ENCODE measurements around the gene NAB1.
"Not testable (repeated sequence)": the region's sequence is repeated elsewhere in the genome, so short reads cannot be mapped to it uniquely, and the experiment has no call there.

NAB1 gene

DNA sequence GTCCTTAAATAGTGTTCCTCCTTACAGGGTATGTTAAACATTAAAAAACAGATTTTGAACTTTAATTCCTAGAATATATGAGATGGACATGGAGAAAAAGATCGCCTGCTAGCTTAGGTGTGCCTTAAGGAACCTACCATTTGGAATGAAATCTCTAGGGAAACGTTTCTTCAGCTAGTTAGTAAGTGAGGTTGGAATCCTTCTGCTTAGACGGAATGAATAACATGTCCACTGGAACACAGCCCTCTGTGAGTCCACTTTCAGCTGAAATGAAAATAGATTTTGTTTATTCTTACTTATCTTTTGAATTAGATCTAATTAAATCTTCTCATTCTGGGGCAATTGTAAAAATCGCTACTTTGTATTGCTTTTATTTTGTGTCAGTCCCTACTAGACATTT, 28.4 kb downstream of the NAB1 start:
- no peak for DNase-seq

DNA sequence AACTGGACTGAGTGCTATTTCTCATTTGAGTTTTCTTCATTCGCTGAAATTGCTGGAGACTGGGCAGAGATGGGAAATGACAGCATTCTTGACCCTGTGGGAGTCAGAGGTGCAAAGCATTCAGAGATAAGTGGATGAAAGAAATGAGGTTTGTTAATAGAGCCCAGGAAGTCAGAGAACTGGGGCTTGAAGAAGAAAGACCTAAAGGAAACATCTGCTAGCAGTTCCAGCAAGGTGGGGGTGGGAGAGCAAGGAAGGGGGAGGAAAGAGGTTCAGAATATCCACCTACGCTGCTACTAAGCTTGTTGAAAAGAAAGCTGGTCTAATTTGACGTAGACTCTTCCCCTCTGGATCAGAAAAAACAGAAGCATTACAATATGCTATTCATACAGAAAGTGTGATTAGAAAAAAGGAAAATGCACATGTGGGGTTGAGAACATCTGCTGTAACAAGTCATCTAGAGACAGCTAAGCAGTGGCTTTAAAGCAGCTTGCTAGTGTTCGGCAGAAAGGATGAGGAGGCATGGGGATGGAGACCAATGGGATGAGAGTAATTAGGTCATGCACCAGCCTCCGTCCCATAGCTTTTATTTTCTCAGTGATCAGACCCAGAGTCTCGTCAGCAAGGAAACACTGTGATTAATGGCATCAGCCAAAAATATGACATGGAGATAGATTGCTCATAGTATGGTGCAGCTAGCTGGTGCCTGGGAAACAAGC, 29.7 kb downstream of the NAB1 start:
- no peak for DNase-seq

DNA sequence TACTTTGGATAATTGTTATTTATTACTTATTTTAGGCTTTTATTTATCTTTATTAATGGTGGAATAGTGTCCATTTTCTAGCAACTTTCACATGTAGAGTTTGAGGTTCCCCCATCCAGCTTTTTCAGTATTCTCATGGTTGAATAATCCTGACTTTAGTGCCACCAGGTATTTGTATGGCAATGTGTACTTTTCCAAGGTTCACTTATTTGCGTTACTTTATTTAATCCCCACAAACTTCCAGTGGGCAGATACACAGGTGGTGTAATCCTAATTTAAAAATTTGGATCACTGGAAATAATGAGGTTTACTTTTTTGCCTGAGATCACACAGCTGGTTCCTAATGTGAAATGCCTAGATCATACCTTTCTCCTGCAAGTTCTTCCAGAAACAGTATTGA, 30.5 kb downstream of the NAB1 start:
- DNase-seq: no peak

DNA sequence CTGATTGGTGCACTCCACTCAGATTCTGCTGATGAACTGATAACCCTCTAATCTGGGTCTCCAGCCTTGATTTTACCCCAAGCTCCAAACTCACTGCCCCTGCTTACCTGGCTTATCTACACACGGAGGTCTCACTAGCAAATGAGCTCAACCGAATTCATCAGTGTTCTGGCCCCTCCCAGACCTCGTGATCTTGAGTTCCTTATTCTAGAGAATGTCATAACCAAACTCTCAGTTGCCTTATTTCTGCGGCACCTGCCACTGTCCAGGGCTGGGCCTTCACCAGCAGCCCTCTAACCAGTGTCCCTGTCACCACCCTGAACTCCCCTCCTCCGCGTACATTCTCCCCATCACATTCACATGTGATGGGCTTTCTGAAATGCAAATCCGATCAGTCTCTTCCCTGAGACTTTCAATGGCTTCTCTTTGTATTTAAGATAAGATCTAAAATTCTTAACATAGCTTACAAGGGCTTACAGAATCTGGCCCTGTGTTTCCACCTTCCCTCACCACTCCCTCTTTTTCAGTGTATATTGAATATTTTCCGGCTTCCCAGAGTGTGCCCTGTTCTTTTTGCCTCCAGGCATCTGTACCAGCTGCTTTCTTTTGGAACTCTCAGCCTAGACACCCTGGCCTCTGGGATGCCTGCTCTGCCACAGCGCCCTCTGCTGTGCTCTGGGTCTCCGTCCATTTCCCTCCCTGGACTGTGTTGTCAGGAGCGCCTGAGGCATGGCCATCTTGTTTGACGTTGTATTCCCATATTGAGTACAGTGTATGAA, 31.1 kb downstream of the NAB1 start:
- peak; percentile 32 for DNase-seq

DNA sequence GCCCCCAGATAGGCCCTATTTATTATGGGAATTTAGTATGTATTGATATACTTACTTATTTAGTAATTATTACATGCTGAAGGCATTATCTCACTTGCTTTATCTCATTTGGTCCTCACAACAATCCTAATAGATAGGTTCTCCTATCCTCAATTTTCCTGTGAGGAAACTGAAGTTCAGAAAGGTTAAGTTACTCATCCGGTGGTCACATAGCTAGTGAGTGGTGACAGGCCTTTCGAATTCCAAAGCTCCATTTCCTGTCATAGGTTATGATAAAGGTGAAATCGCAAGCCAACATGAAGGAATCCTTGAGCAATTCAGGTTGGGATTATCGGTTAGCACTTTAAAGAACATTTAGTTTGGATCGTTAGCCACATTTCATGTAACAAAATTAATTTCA, 33.3 kb downstream of the NAB1 start:
- no peak for DNase-seq

DNA sequence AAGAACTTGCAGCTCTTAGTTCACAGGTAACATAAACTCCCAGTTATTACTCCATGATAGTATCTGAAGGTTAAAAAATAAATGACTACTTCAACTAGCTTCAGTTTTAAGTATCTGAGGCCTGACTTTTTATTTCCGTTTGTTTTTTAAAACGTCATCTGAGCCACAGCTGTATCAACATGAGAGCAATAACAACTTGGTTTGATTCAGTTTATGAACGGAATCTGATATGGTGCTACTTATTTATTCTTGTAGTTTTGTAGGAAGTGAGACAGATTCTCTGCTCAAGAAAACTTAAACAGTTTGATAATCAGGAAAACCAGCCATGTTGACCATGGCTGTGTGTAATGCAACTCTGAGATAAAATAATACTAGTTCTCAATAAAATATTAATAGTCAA, 34.9 kb downstream of the NAB1 start:
- DNase-seq: no peak

DNA sequence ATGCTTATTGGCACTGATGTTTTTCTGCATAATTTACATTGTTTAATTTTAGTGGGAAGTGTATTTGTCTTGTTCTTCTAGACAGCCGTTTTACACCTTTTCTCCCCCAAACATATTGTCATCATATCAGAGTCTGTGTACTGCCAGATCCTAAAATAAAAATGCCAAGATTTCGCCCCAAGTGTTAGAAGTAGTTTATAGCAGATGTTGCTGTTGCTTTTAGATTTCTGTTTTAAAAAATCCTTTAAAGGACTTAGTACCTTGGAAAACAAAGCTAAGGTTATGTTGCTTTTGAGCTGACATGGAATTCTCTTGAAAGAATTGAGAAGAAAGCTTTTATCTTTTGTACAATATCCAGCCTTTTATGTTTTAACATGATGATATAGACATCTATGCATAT, 36.0 kb downstream of the NAB1 start:
- DNase-seq: no peak

DNA sequence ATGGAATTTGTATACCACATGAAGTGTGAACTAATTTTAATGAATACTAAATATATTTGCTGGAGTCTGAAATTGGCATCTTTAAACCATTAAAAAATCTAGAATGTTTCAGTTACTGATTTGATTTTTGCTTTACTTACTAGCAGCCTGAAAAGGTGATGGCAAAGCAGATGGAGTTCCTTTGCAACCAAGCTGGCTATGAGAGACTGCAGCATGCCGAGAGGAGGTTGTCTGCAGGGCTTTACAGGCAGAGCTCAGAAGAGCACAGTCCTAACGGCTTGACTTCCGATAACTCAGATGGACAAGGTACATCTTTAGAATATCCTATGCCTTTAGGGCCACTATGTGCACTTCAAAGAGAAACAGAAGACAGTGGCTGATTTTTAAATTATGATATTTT, 36.5 kb downstream of the NAB1 start:
- no peak for DNase-seq

DNA sequence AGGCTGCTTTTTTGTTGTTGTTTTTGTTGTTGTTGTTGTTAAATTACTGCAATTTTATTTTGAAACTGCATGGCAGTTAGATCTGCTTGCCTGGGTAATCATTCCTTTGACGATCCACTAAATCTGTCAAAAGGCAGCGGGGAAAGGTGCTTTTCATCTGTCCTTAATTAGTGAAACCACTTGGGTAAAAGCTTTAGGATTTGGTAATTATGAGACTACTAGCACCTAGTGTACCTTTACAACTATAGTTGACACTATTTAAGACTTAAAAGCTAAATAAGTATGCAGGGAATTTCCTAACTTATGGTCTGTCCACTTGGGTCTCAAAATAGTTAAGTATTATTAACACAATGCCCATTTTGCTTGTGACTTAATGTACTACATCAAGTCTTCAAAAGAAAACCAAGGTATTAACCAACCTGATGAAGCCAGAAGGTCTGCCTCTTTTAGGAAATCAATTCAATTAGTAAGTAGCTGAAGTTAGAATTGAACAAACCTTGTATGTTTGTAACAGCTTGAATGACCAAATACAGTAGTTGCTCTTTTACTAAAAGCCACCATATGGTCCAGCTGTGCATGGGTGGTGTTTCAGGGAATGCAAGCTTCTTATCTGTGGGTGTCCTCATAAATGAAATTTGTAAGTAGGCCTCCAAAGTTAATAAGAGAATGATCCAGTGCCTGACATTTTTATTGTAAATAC, 44.8 kb downstream of the NAB1 start:
- no peak for DNase-seq

DNA sequence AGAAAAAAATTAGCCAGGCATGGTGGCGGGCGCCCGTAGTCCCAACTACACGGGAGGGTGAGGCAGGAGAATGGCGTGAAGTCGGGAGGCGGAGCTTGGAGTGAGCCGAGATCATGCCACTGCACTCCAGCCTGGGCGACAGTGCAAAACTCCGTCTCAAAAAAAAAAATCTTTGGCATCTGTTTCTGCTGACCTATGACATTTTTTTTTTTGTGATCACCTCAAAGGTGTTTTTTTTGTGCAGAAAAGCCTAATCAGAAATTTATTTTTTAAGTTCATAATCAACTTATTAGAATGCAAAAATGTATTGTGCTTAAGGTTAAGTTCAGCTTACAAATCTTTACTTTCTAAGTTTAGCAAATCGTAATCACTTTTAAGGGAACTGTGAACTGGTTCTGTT, 45.6 kb downstream of the NAB1 start:
- DNase-seq: no peak

DNA sequence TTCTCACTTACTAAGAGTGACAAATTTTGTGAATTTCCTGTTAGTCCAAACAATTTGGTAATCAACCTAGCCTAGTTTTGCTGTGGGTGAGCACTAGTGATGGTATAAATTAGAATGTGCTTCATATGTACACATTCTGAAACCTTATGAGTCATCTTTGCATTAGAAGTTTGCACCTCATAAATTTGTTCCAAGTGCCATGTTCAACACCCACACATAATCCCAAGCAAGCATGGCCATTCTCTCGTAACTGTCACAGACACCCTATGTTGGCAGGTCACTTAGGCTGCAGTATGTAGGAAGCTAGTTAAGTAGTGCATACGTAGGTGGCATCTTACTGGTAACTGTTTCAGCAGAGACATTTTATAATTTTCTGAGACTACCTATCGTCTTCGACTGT, 46.9 kb downstream of the NAB1 start:
- no peak for DNase-seq

DNA sequence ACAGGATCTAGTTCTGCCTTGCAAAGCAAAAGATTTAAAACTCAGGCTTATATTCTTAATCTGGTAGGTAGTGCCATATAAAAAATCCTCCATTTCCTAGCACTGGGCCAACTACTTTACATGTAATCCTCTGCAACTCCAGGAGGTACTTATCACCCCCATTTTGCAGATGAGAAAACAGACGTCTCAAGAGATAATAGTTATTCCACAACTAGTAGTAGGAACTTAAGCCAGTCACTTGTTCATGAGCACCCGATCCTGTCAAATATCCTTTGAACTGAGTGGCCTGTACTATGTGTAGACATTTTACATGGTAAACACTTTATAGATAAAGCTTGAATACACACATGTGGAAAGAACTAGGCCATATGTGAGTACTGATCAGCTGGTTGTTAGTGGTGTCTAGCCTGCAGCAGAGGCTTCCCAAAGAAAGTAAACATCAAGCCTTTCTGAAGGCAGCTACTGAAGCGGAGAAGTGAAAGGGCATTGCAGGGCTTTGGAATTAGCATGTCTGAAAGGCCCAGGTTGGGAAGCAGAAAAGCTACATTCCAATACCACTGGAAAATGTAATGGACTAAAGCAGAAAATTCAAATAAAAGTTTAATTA, 48.0 kb downstream of the NAB1 start:
- DNase-seq: no peak

DNA sequence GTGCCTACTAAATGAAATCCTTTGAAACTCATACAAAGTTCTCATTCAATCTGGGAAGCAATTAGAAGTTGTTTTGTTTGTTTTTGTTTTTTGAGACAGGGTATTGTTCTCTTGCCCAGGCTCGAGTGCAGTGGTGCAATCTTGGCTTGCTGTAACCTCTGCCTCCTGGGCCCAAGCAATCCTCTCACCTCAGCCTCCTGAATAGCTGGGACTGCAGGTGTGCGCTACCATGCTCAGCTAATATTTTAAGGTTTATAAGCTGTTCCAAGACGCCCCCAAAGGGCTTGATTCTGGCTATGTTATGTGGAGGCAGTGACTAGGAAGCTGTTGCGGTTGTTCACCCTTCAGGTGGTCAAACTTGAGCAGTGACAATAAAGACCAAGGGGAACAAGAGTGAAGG, 48.5 kb downstream of the NAB1 start:
- no peak for DNase-seq

DNA sequence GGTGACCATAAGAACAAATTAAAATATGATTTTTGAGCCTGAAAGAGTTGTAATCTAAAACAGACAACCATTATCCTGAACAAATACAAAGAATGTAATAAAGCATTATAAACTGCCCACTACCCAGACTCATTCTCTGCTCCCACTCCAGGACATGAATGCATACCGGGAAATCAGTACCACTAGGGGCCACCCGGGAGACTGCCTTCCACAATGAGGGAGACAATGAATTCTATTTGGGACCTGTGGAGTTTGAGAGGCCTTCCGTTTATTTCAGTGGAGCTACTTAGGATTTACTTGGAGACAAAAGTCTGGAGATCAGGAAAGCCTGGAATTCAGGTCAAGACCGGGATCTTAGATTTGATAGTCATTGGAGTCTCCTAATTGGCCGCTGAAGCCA, 50.0 kb downstream of the NAB1 start:
- DNase-seq: no peak

DNA sequence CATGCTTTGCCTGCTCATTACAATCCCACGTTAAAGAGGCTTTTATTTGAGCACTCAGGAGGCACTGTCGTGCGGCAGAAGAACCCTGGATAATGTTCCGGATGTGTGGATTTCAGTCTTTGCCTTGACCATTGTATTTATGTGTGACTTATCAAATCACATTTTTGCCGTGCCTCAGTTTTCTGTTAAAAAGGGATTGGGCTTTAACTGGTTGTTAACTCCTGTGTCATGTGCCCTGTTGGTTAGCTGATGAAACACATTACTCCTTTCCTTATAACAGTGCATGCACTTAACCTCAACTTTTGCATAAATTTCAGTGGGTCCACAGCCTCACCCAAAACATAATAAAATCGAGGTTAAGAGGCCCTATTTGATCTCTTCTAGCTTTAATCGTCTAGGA, 52.7 kb downstream of the NAB1 start:
- no peak for DNase-seq

DNA sequence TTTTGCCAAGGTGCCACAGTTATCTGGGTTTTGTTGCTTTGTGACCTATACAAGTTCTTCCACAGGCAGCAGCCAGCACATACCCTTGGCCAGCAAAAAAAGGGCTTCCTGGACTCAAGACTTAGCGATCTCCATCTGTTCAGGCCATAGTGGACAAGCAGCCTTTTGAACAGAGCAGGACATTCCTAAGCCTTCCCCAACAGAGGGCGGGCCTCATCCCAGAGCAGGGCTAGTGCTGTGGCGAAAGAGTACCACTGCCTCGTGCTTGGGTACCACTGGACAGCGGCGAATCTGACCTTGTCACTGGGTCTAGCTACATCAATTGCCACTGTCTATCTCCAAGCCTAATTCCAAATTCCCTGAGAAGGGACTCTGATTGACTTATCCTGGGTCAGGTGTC, 56.4 kb downstream of the NAB1 start:
- no peak for DNase-seq

DNA sequence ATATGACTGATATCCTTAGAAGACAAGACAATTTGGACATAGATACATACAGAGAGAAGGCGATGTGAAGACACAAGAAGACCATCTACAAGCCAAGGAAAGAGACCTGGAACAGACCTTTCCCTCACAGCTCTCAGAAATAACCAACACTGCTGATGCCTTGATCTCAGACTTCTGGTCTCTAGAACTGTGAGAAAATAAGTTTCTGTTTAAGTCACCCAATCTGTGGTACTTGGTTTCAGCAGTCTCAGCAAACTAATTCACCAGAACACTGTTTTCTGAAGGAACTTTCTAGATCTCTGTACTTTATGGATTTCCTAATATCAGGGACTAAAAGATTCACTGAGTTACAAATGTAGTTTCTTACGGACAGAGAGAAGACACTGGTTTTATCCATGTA, 58.8 kb downstream of the NAB1 start:
- no peak for DNase-seq

DNA sequence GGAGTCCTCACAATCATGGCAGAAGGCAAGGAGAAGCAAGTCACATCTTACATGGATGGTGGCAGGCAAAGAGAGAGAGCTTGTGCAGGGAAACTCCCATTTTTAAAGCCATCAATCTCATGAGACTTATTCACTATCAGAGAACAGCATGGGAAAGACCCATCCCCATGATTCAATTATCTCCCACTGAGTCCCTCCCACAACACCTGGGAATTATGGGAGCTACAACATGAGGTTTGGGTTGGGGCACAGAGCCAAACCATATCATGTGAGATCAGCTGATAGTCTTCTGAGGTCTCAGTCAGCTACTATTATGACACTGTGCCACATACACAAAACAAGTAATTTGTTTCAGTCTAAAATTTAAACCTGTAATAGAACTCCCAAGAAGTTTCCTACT, 59.8 kb downstream of the NAB1 start:
- DNase-seq: not testable (repeated sequence)

DNA sequence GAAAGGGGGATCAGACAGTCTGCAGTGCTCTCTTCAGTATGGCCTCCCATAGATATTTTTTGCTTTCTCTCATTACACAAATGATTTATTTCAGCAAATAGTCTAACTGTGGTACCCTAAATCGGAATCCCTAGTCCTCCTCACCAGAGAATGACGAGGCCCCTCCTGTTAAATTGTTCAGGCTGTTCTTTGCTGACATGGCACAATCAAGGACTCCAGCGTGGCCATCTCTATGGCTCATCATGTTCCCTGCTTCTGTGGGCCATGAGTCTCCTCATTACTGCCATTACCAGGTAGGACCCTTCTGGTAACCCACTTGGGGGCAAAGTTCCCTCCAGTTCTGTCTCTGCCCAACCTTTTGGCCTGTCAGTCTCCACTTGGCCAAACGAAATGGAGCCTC, 62.2 kb downstream of the NAB1 start:
- no peak for DNase-seq

DNA sequence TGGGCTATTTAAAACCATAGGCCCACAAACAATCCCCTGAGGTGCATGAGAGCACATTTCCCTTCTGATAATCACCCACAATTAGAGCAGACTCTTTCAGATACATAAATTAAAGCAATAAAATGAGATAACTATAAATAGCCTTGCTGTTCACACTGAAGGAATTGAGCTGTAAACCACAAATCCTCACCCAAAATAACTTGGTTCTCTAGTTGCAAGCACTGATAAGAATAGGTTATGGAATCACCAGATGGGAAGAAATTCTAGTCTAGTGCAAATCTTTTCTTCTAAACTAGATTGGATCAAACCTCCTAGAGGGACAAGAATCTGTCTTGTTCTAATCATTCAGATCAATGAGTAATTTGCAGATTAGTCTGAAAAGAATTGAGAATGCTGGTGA, 64.6 kb downstream of the NAB1 start:
- DNase-seq: no peak

DNA sequence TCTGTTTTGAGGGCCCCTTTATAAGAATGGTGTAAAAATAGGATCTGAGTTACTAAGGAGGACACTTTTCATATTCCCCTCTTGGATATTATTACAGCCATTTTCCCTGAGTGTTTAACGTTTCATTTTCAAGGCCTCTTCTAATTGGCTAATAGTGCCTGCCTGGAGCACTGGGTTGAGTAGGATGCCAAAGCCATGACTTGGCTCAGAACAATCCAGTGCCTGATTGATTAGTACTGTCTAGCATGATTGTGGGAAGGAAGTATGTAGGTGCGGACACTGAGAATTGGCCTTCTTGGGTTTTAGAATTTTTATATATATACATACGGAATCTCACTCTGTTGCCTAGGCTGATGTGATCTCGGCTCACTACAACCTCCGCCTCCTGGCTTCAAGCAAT, 66.1 kb downstream of the NAB1 start:
- no peak for DNase-seq

DNA sequence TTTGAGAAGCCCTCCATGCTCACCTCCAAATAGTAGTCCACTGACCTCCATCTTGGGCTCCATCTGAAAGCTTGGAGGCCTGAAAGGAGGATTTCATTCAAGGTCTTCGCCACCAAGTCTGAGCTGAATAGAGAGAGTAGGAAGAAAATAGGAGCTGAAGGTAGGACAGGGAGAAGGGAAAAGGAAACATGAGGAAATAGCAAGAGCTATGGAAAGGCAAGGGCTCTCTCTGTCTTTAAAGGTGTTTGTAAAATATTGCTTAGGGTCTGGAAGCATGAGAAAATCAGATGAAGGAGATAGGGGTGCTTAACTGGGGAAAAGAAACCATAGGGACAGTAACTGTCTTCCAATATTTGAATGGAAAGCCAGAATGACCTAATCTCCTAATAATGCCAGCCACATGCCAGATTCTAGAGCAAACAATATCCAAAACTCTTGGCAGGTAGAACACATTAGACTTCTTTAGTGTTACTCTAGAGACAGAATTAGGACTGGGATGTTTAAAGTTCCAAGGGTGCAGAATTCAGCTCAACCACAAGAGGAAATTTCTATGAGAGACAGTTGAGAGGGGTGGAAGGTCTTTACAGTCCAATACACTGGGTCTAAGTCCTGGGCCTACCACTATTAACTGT, 67.4 kb downstream of the NAB1 start:
- no peak for DNase-seq

DNA sequence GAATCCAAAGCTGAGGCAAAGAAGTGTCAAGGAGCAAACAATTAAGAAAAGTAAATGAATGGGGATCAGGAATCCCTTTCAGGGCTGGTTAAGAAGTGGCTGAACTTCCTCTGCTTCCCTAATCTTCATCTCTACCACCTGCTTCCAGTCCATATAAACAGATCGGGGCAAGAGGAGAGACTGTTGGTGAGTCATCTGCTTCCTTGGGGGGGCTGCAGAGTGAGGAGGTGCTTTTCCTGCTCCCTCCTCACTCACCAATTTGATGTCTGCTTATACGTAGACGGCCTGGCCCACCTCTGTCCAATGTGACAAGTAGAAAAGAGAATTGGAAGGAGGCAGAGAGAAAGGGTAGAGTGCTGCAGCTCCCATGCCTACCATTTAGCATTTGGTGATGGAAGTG, 68.4 kb downstream of the NAB1 start:
- DNase-seq: no peak
